SU-DHL-6 (cell line): ENCODE data around the gene CUTA.

Source experiments
- EZH2phosphoT487 ChIP-seq: fragments of 200-600 bp; sonication (generic), shearing (Covaris generic); conservative IDR thresholded peaks from 2 replicates; pipeline ENCODE4 v1.6.1; 2018; ENCODE audit warnings: mild to moderate bottlenecking, antibody characterized with exemption, low read length, moderate library complexity, mixed read lengths
- TF ChIP-seq, protein P1 (sequence below): fragments of 200-600 bp; sonication (generic); IDR thresholded peaks from one replicate; pipeline ENCODE4 v1.5.1; 2017; ENCODE audit warnings: antibody characterized with exemption, mild to moderate bottlenecking, low read length, moderate library complexity; ENCODE audit not compliant: insufficient read depth, poor library complexity, severe bottlenecking

DNA sequence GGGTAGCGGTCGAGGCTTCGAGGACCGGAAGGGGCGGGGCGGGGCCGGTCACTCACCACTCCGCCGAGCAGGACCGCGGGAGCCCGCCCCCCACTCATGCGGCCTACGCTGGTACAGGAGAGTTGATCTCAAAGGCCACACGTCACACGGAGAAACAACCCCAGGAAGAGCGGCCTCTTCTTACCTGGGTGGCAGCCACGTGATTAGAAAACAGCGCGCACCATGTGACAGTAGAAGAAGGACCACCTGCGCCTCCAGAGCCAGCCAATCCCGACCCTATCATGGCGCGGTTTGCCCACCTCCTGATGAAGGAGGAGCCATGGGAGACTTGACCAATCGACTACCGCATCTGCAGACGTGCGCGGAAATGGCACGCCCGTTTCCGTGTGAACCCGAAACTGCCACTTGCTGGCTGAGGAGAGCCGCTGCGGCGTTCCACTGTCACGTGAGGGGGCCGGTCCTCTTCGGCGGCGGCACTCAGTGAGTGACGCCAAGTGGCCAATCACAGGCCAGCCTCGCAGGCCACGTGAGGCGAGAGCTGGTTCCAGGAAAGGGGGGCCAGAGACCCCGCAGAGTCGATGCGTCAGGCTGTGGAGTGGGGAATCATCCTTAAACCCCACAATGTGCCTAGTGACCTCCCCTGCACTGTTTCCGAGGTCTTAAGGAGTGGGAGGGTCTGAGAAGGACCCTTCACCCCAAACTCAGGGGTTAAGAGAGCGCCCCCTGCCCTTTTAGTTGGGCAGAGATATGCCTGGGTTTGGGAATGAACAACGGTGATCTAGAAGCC lies at the start of gene CUTA:
- TF ChIP-seq, protein P1, sequence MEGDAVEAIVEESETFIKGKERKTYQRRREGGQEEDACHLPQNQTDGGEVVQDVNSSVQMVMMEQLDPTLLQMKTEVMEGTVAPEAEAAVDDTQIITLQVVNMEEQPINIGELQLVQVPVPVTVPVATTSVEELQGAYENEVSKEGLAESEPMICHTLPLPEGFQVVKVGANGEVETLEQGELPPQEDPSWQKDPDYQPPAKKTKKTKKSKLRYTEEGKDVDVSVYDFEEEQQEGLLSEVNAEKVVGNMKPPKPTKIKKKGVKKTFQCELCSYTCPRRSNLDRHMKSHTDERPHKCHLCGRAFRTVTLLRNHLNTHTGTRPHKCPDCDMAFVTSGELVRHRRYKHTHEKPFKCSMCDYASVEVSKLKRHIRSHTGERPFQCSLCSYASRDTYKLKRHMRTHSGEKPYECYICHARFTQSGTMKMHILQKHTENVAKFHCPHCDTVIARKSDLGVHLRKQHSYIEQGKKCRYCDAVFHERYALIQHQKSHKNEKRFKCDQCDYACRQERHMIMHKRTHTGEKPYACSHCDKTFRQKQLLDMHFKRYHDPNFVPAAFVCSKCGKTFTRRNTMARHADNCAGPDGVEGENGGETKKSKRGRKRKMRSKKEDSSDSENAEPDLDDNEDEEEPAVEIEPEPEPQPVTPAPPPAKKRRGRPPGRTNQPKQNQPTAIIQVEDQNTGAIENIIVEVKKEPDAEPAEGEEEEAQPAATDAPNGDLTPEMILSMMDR, result peak; percentile 50
- TF ChIP-seq EZH2phosphoT487, result no peak
